ENCODE data around the gene ZNF330. TPM values are rescaled to one million over a fixed set of nuclear protein-coding genes. Genes with fewer than 3 reads are reported as not detected.
A peak's percentile ranks its signal among the peaks of the same experiment; 100 is the strongest.

ZNF330 gene
- total and polyA plus RNA-seq, 2 donors (not counting 1 experiment from before 2014, with no cell fraction given), result 44.9 to 73.4 TPM

DNA sequence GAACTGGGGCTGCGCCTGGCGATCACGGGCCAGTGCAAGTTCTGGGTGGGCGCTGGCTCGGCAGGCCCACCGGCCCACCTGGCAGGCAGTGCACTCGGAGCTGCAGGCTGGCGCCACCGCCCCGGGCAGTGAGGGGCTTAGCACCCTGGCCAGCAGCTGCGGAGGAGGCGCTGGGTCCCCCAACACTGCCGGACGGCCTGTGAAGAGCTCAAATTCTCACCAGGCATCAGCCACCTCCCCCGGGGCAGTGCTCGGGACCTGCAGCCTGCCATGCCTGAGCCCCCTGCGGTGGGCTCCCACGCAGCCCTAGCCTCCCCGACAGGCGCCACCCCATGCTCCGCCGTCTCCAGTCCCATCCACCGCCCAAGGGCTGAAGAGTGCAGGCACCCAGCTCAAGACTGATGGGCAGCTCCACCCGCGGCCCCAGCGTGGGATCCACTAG, 7.1 kb upstream of the ZNF330 start:
- Histone ChIP-seq H3K4me2 (ENCODE audit: extremely low read depth, insufficient read depth, low read length) (no peak overlapping the region), H3K4me3 (replicated peaks in 1 of 4; ENCODE audit: control extremely low read depth in 1 of 4, insufficient read depth in 1 of 4, low read depth in 3 of 4, low read length in 4 of 4) (no peak overlapping the region), H3K4me1 (ENCODE audit: control insufficient read depth, extremely low read depth, insufficient read depth, low read length) (no peaks in the 10 kb centered on the region), H4K20me1 (ENCODE audit: control insufficient read depth, extremely low read depth, insufficient read depth, low read length) (no peaks in the 10 kb centered on the region), H3K27ac (ENCODE audit: insufficient read depth, low read length) (no peak overlapping the region), H3K27me3 (ENCODE audit: control insufficient read depth, insufficient read depth, low read length) (no peaks in the 10 kb centered on the region), H3K79me2 (ENCODE audit: control insufficient read depth, insufficient read depth, low read length) (no peaks in the 10 kb centered on the region), H3K9ac (ENCODE audit: insufficient read depth, low read length) (no peak overlapping the region), H2AFZ (ENCODE audit: low read length) (no peak overlapping the region), H3K9me3 (ENCODE audit: control insufficient read depth, insufficient read depth, low read depth, low read length) (no peaks in the 10 kb centered on the region), H3K36me3 (ENCODE audit: control insufficient read depth, insufficient read depth, low read length) (no peaks in the 10 kb centered on the region)
- DNase-seq (ENCODE audit: low read depth in 2 of 2), result no peak
- TF ChIP-seq, protein P1, sequence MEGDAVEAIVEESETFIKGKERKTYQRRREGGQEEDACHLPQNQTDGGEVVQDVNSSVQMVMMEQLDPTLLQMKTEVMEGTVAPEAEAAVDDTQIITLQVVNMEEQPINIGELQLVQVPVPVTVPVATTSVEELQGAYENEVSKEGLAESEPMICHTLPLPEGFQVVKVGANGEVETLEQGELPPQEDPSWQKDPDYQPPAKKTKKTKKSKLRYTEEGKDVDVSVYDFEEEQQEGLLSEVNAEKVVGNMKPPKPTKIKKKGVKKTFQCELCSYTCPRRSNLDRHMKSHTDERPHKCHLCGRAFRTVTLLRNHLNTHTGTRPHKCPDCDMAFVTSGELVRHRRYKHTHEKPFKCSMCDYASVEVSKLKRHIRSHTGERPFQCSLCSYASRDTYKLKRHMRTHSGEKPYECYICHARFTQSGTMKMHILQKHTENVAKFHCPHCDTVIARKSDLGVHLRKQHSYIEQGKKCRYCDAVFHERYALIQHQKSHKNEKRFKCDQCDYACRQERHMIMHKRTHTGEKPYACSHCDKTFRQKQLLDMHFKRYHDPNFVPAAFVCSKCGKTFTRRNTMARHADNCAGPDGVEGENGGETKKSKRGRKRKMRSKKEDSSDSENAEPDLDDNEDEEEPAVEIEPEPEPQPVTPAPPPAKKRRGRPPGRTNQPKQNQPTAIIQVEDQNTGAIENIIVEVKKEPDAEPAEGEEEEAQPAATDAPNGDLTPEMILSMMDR (conservative IDR thresholded peaks at IDR 0.05 in 1 of 2, IDR thresholded peaks at IDR 0.05 in 1 of 2; ENCODE audit: low read depth in 1 of 2, low read length in 2 of 2), result no peak

DNA sequence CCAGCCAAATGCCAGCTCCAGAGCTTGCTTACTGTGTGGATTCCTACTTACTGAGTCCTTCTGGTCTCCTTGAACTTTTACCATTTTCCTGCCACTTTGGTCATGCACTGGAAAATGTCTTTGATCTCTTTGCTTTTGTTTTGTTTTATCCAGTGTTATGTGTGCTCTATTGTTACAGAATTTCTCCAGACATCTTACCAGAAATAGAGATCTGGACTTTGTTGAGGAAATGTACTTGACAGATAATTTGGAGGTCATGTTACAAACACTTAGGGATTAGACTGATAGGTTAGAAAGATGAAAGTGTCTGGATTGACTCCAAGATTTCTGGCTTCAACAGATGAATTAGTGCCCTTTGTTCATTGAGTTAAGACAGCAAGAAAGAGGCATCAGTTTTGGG, 5.7 kb upstream of the ZNF330 start:
- DNase-seq (ENCODE audit: low read depth in 2 of 2), result peak in 1 of 2 donors; percentile 2
- H3K27me3 ChIP-seq (ENCODE audit: control insufficient read depth, insufficient read depth, low read length), result no peaks in the 10 kb centered on the region
- no peaks in the 10 kb centered on the region for H3K36me3 ChIP-seq (ENCODE audit: control insufficient read depth, insufficient read depth, low read length)
- H4K20me1 ChIP-seq (ENCODE audit: control insufficient read depth, extremely low read depth, insufficient read depth, low read length), result no peaks in the 10 kb centered on the region
- no peaks in the 10 kb centered on the region for H3K9me3 ChIP-seq (ENCODE audit: control insufficient read depth, insufficient read depth, low read depth, low read length)
- H3K79me2 ChIP-seq (ENCODE audit: control insufficient read depth, insufficient read depth, low read length), result no peaks in the 10 kb centered on the region
- no peak overlapping the region for H3K27ac ChIP-seq (ENCODE audit: insufficient read depth, low read length)
- H3K4me1 ChIP-seq (ENCODE audit: control insufficient read depth, extremely low read depth, insufficient read depth, low read length), result no peaks in the 10 kb centered on the region
- H3K4me2 ChIP-seq (ENCODE audit: extremely low read depth, insufficient read depth, low read length), result no peak overlapping the region
- H2AFZ ChIP-seq (ENCODE audit: low read length), result no peak overlapping the region
- TF ChIP-seq, protein P1 (conservative IDR thresholded peaks at IDR 0.05 in 1 of 2, IDR thresholded peaks at IDR 0.05 in 1 of 2; ENCODE audit: low read depth in 1 of 2, low read length in 2 of 2), result no peak
- no peak overlapping the region for H3K4me3 ChIP-seq (replicated peaks in 1 of 4; ENCODE audit: control extremely low read depth in 1 of 4, insufficient read depth in 1 of 4, low read depth in 3 of 4, low read length in 4 of 4)
- H3K9ac ChIP-seq (ENCODE audit: insufficient read depth, low read length), result no peak overlapping the region

DNA sequence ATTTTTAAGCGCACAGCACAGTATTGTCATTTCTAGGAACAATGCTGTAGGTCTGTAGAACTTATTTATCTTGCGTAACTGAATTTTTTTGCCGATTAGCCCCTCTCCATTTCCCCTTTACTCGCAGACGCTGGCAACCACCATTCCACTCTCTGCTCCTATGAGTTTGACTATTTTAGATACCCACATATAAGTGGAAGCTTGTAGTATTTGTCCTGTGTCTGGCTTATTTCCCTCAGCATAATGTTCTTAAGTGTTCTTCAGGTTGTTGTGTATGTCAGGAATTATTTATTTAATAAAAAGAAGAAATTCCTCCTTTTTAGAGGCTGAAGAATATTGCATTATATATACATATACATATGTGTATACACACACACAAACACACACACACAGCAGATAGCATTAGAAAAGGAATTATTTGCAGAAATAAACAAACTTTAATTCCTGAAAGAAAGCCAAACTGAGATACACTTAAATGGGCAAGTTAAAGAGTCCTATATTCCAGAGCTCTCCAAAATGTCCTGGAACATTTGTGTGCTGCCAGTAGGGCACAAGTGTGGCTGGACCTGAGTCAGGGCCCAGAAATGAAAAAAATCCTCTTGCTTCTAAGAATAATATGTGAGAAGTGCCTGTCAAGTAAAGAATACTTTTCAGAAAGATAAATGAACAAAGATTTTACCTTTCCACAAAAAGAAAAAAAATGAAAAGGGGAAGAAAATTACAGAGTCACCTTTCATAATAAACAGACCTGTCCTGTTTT, 4.5 kb upstream of the ZNF330 start:
- H3K27me3 ChIP-seq (ENCODE audit: control insufficient read depth, insufficient read depth, low read length), result no peaks in the 10 kb centered on the region
- DNase-seq (ENCODE audit: low read depth in 2 of 2), result no peak
- no peak overlapping the region for H3K27ac ChIP-seq (ENCODE audit: insufficient read depth, low read length)
- H3K4me2 ChIP-seq (ENCODE audit: extremely low read depth, insufficient read depth, low read length), result no peak overlapping the region
- H3K9me3 ChIP-seq (ENCODE audit: control insufficient read depth, insufficient read depth, low read depth, low read length), result no peaks in the 10 kb centered on the region
- H3K79me2 ChIP-seq (ENCODE audit: control insufficient read depth, insufficient read depth, low read length), result peaks cover 4% of the 10 kb centered on the region
- H3K9ac ChIP-seq (ENCODE audit: insufficient read depth, low read length), result no peak overlapping the region
- peaks cover 2% of the 10 kb centered on the region for H3K4me1 ChIP-seq (ENCODE audit: control insufficient read depth, extremely low read depth, insufficient read depth, low read length)
- H3K36me3 ChIP-seq (ENCODE audit: control insufficient read depth, insufficient read depth, low read length), result no peaks in the 10 kb centered on the region
- H2AFZ ChIP-seq (ENCODE audit: low read length), result no peak overlapping the region
- TF ChIP-seq EZH2 (IDR thresholded peaks at IDR 0.05; ENCODE audit: low read length, missing control alignments), result no peak
- TF ChIP-seq, protein P1 (conservative IDR thresholded peaks at IDR 0.05 in 1 of 2, IDR thresholded peaks at IDR 0.05 in 1 of 2; ENCODE audit: low read depth in 1 of 2, low read length in 2 of 2), result no peak
- no peak overlapping the region for H3K4me3 ChIP-seq (replicated peaks in 1 of 4; ENCODE audit: control extremely low read depth in 1 of 4, insufficient read depth in 1 of 4, low read depth in 3 of 4, low read length in 4 of 4)
- H4K20me1 ChIP-seq (ENCODE audit: control insufficient read depth, extremely low read depth, insufficient read depth, low read length), result no peaks in the 10 kb centered on the region

All from fibroblast of lung (primary cell).